Stimulated activated CD8-positive, alpha-beta memory T cell treated with anti-CD3 and anti-CD28 coated beads, Interleukin-15, amount 100 ng/mL, for 4 hours (primary cell): ENCODE results near the gene CFAP97D2.
"Not testable (repeated sequence)": the region's sequence is repeated elsewhere in the genome, so short reads cannot be mapped to it uniquely, and the experiment has no call there.

Source experiments
- DNase-seq, 2 donors: peaks; one replicate each; pipeline ENCODE4 v3.0.0-alpha.2; 2020; ENCODE audit warnings: low read depth in 2 of 2

The CFAP97D2 gene

DNA sequence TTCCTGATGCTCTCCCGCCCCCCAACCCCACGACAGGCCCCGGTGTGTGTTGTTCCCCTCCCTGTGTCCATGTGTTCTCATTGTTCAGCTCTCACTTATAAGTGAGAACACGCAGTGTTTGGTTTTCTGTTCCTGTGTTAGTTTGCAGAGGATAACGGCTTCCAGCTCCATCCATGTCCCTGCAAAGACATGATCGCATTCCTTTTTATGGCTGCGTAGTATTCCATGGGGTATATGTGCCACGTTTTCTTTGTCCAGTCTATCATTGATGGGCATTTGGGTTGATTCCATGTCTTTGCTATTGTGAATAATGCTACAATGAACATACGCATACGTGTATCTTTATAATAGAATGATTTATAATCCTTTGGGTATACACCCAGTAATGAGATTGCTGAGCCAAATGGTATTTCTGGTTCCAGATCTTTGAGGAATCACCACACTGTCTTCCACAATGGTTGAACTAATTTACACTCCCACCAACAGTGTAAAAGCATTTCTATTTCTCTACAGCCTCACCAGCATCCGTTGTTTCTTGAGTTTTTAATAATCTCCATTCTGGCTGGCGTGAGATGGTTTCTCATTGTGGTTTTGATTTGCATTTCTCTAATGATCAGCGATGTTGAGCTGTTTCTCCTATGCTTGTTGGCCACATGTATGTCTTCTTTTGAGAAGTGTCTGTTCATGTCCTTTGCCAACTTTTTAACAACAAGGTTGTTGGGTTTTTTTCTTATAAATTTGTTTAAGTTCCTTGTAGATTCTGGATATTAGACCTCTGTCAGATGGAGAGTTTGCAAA is 20.0 kb upstream of the CFAP97D2 start:
- not testable (repeated sequence) for DNase-seq

DNA sequence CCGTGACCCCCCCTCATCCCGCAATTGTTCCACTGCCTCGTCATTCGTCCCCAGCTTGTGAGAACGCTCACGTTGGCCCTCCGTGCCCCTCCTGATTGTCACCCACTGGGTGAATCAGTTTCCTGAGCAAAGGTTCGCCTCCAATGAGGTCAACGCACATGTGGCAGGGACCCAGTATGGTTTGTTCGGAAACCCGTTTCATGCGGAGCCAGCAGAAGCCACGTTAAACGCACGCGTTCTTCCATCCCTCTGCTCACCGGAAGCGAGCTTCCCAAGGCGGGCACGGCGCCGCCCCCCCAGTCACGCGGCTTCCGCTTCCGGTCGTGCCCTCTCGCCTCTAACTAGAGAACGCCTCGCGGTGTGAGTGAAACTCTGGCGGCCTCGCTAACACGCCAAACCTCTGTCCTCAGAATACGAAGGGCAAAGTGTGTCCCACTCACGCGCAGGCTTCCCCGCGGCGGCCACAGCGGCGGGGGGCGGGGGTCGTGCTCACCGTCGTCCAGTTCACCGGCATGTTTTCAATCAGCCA is 18.0 kb upstream of the CFAP97D2 start:
- no peak for DNase-seq

DNA sequence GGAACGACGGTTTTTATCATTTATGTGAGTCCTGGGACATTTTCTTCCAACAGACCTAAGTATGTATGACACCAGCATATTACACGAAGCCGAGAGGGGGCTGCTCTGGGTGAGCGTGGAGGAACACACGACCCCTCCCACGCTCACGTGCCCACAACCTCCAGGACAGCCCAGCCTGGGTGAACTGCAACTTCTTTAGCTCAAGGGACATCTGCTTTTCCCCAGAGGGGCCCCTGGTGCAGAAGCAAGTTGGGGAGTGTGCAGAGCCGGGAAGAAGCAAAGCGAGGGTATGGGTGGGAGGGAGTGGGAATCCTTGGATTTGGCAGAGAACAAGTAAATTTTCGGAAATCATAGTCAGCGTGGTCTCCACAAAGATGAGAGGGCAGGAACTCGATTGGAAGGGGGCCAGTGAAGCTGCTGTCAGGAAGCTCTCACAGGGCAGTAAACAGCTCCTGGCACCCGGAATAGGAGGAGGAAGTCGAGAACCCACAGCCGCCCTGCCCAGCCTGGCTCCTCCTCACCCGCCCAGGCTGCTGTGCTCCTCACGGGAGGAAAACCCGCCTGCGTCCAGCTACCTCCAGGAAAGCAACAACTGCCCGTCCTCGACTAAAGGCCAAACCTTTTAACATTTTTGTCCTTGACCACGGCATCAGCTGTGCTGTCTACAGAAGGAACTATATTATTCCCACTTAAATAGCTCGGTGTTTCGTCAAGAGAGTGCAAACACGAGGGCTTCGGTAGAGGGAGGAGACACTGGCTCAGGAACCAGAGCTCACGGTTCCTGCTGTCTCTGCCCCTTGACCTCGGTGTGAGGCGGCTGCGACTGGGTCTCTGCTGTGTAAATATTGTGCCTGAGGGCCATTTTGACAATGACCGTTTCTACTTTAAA is 17.2 kb upstream of the CFAP97D2 start:
- DNase-seq: no peak

DNA sequence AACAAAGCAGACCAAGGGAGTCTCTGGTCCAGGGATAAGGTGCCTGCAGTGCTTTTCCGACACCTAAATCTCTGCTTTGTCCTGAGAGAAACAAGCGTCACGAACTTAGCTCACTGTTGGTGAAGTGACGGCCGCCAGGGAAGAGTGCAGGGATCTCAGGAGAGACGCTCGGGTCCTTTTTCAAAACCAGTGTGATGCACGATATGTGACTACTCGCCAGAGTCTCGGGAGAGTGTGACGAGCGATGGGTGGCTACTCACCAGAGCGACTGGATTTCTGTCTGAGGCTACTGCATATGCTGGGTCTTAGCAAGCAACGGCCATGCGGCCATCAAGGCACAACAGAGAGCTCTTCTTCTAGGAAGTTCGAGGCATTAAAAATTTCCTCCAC is 16.5 kb upstream of the CFAP97D2 start:
- DNase-seq: no peak

DNA sequence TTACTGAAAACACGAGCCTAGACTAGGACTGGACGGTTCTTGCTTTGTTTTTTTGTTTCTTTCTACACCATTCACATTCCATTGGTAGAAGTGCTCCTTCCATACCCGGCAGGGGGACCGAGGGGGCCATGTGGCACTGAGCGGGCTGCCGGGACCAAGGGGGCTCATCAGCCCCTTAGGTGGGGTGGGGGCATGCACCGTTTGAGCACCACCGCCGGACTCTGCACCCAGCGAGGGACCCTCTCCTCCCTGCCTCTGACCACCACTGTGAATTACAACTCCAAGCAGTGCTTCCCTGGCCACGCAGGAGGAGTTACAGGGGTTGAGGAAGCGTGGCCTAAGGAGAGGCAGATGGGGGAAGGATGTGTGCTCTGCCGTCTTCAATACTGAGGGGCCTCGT is 15.0 kb upstream of the CFAP97D2 start:
- DNase-seq: no peak

DNA sequence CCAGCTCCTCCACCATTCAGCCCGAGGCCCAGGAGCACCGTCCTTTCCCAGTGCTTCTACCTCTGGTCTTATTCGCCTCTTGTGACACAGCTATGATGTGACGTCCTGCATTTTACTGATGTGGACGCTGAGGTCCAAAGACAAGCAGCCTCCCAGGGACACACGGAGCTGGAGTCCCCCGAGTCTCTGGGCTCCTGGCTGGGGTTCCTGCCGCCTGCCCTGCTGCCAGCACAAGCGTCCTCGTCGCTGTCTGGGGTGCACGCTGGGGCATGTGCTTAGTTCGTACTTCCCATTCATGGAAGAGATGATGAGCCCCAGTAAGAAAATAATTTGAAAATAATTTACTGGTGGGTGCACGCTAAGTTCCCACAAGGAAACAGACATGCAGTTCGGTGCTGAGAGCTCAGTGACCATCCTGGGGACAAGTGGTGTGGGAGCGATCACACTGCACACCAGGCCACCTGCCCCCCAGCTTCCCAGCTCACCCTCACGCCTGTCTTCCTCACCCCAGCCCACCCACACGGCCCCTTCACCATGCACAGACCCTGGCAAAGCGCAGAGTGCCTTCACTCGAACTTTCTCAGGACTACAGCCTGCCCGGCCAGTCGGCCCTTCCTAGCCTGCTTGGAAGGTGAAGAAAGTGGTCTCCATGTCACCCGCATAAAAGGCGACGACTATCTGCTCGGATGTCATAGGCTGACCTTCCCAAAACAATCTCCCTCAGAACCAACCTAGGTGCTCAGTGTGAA is 14.2 kb upstream of the CFAP97D2 start:
- DNase-seq: no peak

DNA sequence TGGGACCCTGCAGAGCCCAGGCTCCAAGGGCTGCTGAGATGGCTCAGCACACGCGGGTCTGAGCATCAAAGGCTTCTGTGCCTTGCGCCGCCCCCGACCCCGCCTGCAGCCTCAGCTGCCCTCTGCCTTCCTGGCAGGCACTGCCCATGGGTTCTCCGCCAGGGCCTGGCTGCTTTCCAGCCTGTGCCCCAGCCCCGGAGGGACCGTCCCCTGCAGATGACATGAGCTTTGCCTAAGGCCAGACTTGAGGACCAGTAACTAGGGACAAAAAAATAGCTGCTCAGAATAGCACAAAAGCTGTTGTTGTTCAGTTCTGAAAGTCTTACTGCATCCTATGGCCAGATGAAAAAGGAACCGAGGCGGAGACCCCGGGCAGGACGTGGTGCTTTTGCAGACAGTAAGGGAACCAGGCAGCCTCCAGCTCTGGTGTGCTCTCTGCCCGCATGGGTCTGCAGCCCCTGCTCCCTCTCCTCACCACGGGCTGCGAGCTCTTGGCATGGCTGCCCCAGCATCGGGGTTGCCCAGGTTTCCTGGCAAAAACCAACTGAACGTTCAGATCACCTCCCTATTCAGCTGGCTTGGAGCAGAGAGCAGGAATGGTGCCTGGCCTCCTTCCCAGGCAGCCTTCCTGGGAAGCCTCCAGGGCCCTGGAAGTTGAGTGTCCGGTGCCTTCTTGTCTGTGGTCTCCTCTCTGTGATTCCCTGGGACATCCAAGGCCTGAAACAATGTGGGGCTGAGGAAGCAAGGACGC is 12.5 kb upstream of the CFAP97D2 start:
- DNase-seq: no peak

DNA sequence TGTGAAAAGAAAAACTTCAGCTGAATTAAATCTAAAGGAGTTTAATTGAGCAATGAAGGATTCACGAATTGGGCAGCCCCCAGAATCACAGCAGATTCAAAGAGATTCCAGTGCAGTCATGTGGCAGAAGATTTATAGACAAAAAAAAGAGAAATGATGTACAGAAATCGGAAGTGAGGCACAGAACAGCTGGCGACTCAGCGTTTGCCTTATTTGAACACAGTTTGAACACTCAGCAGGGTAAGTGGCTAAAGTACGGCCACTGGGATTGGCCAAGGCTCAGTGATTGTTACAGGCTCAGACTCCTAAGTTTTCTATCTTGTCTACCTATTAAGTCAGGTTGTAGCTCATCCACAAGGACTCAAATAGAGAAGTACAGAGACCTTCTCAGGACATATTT is 11.6 kb upstream of the CFAP97D2 start:
- DNase-seq: no peak

DNA sequence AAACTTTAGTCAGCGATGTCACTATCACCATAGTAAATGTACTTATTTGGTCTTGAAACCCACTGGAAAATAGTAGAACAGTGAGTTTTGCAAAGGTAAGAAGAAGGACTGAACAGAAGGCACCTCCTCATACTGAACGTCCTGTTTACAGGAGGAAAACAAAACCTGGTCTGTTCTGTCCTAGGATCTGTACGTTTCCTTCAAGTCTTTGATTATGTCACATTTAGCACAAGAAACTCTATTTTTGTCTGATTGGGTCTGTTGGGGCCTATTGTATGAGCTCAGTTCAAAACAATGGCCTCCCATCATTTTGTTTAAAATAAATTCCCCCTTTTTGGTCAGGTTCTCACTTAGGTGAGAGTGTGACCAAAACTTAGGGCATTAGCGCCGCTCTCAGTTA is 11.2 kb upstream of the CFAP97D2 start:
- DNase-seq: no peak

DNA sequence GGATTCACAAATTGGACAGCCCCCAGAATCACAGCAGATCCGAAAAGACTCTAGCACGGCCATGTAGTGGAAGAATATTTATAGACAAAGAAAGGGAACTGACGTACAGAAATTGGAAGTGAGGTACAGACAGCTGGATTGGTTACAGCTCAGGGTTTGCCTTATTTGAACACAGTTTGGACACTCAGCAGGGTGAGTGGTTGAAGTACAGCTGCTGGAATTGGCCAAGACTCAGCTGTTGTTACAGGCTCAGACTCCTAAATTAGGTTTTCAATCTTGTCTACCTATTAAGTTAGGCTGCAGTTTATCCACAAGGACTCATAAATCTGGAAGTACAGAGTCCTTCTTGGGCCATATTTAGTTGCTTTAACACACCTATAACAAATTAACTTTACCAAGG is 5.8 kb upstream of the CFAP97D2 start:
- DNase-seq: no peak

DNA sequence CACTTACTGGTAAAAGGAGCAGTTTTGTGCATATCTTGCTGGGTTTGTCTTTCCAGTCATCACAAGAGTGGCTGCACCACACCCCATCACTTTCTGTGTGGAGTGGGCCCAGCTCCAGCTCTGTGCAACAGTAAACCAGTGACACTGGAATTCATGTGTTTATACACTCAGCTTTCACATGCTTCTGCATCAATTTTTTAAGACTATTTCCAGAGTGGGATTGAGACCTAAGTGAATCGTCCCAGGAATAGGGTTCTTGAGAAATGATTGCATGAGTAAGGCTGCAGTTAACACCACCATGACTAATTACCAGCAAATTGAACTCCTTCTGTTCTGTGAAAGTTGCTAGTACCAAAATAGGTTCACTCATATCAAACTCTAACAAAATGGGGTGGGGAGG is 5.3 kb upstream of the CFAP97D2 start:
- DNase-seq: no peak

DNA sequence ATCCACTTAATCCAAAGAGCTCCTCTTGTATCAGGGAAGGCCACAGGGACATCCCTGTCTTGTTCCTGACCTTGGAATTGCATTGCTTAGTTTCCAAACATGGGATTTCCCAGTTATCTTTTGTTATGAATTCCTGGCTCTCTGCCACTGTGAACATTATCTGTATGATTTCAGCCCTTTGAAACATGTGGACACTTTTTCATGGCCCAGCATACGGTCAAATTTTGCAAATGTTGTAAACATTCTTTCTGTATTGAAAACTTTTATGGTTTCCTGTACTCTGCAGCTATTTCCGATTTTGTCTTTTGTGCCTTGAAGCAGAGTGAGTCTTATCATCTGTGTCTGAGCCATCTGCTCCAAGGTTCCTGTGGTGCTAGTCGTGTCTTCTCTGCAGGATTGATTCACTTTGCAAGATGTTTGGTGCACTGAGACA is 4.5 kb upstream of the CFAP97D2 start:
- no peak for DNase-seq

DNA sequence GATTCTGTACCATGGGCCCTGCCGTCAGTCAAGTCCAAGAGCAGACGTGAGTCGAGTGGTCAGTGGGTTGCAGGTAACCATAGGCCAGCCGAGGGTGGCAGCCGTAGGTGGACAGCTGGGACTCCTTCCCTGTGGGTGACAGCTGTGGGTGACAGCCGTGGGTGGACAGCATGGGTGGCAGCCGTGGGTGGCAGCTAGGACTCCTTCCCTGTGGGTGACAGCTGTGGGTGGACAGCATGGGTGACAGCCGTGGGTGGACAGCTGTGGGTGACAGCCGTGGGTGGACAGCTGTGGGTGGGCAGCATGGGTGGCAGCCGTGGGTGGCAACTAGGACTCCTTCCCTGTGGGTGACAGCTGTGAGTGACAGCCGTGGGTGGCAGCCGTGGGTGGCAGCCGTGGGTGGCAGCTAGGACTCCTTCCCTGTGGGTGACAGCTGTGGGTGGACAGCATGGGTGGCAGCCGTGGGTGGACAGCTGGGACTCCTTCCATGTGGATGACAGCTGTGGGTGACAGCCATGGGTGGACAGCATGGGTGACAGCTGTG is 2.6 kb upstream of the CFAP97D2 start:
- DNase-seq: not testable (repeated sequence)

DNA sequence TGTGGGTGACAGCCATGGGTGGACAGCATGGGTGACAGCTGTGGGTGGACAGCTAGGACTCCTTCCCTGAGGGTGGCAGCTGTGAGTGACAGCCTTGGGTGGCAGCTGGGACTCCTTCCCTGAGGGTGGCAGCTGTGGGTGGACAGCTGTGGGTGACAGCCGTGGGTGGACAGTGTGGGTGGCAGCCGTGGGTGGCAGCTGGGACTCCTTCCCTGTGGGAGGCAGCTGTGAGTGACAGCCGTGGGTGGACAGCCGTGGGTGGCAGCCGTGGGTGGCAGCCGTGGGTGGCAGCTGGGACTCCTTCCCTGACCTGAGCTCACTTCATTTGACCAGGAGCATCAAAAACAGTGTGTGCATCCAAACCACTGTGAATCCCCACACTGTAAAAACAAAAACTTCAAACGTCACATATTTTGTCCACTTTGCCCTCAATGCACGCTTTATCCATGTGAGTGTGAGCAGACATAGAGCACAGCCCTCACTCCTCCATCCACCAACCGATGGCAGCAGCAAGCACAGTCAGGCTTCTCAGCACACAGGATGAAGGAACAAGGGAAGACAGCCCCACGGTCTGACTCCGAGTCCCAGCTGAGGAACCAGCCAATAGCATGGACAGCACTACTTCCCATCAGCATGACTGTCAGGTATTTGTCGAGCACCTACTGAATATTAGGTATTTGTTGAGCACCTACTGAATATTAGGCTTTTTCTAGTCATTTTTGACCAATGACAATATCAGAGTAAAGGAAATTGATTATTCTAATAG is 1.6 kb upstream of the CFAP97D2 start:
- no peak for DNase-seq

DNA sequence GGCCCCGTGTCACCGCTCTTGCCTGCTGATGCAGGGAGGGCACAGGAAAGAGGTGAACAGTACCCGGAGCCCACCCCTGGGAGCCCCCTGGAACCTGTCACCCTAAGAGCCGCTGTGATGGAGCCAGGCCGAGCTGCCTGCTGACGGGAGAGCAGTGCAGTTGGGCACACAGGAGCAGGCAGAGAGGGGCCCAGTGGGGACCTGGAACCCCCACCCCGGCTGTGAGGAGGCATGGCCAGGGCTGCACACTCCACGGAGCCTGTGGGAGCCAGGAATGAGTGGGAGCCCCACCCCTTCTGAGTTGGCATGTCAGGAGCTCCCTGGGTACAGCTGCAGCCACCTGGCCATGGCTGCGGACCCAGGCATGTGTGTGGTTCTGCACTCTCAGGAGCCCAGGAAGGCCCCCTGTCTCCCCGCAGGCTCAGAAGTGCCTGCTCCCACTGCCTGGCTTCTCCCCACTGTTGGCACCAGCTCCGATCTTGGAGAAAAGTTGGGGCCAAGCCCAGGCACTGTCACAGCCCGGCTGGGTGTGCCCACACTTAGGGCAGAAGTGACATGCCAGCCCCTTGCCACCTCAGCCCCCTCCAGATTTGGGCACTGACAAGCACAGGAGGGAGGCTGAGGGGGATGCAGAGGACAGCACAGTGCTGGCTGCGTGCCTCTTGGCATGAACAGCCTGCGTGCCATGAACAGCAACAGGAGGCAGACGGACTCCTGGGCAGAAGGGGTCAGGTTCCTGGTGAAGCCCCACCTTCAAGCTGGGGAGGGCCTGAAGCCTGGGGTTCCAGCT is 6.3 kb downstream of the CFAP97D2 start:
- DNase-seq: no peak

DNA sequence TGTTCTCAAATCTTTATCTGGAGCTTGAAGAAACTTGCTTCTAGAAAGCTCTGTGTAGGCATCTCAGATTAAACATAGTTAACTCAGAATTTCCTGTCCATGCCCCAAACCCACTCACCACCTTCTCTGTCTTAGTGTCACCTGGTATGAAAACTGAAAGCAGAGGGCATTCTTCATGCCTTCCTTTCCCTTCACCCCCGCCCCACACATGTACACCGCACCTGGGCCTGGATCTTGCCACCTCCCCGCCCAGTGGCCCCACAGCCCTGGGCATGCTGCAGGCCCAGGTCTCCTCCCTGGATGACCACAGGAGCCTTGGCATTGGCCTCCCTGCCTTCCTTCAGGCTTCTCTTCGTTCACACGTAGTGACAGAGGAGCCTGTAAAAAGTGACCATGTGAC is 15.8 kb downstream of the CFAP97D2 start:
- peak in 1 of 2 donors; percentile 13 for DNase-seq

DNA sequence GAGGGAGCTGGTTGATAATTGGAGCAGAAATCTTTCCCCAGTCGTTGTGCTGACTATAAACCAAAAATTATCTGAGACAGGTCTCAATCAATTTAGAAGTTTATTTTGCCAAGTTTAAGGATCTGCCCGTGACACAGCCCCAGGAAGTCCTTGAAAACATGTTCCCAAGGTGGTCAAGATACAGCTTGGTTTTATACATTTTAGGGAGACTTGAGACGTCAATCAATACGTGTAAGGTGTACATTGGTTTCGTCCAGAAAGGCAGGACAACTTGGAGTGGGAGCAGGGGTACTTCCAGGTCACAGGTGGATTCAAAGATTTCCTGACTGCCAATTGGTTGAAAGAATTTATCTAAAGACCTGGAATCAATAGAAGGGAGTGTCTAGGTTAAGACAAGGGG is 17.6 kb downstream of the CFAP97D2 start:
- no peak for DNase-seq

DNA sequence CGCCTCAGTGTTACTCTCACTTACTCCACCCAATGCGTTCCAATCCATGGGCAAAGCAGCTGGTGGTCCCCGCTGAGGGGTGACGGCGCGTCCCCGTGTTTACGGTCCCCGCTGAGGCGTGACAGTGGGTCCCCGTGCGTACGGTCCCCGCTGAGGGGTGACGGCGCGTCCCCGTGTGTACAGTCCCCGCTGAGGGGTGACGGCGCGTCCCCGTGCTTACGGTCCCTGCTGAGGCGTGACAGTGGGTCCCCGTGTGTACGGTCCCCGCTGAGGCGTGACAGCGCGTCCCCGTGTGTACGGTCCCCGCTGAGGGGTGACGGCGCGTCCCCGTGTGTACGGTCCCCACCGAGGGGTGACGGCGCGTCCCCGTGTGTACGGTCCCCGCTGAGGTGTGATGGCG is 19.5 kb downstream of the CFAP97D2 start:
- DNase-seq: no peak

DNA sequence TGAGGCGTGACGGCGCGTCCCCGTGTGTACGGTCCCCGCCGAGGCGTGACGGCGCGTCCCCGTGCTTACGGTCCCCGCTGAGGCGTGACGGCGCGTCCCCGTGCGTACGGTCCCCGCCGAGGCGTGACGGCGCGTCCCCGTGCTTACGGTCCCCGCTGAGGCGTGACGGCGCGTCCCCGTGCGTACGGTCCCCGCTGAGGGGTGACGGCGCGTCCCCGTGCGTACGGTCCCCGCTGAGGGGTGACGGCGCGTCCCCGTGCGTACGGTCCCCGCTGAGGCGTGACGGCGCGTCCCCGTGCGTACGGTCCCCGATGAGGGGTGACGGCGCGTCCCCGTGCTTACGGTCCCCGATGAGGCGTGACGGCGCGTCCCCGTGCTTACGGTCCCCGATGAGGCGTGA is 20.5 kb downstream of the CFAP97D2 start:
- DNase-seq: not testable (repeated sequence)
